ENCODE data around the gene KDM7A.

DNA sequence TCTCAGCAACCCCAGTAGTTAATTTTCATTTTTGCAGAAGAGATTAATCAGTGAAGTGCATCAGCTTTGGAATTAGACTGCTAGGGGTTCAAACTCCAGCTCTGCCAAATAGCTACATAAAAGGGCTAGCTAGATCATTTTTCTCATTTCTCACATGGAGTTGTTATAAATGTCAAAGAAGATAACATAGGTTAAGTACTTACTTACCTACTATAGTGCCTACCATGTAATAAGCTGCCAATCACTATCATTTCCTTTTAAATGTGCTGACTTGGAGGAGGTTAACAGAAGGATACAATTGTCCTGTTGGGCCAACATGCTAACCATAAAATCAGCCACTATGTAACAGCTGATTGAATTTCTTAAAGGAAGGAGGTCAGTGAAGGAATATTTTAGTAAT is 40.7 kb downstream of the KDM7A start:
- TF ChIP-seq EZH2 (IDR thresholded peaks at IDR 0.05; ENCODE audit: borderline replicate concordance, low read depth, low read length, severe bottlenecking) = no peak
- TF ChIP-seq, protein P1, sequence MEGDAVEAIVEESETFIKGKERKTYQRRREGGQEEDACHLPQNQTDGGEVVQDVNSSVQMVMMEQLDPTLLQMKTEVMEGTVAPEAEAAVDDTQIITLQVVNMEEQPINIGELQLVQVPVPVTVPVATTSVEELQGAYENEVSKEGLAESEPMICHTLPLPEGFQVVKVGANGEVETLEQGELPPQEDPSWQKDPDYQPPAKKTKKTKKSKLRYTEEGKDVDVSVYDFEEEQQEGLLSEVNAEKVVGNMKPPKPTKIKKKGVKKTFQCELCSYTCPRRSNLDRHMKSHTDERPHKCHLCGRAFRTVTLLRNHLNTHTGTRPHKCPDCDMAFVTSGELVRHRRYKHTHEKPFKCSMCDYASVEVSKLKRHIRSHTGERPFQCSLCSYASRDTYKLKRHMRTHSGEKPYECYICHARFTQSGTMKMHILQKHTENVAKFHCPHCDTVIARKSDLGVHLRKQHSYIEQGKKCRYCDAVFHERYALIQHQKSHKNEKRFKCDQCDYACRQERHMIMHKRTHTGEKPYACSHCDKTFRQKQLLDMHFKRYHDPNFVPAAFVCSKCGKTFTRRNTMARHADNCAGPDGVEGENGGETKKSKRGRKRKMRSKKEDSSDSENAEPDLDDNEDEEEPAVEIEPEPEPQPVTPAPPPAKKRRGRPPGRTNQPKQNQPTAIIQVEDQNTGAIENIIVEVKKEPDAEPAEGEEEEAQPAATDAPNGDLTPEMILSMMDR (IDR thresholded peaks at IDR 0.05; ENCODE audit: borderline replicate concordance, extremely low read depth, low read length, poor library complexity, severe bottlenecking) = no peak

Data from DND-41 (cell line).